22Rv1 (cell line): ENCODE measurements around the gene FGGY.

Experiments
- ZFX ChIP-seq: fragments of 450-650 bp; IDR thresholded peaks from 2 replicates; pipeline ENCODE4 v1.6.1; 2017; ENCODE audit warnings: antibody characterized with exemption, borderline replicate concordance
- TF ChIP-seq, protein P1 (sequence below): fragments of 450-650 bp; IDR thresholded peaks from 2 replicates; pipeline ENCODE4 v1.5.1; 2017; ENCODE audit warnings: mild to moderate bottlenecking

DNA sequence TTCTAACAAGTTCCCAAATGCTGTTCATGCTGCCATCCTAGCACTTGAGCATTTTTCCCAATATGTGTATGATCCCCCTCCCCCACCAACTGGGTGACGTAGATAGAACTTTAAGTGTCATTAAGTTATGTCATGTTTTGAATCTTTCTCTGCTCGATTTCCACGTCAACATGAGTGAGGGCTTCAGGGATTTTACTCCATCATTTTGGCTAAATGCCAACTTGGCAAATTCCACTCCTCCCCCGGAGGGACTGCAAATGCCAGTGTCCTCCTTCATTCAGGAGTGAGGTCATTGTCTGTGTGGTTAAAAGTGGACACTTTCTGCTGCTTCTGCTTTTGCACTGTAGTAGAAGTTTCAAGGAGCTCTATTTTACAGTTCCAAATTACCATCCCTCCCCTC, 201.7 kb downstream of the FGGY start:
- TF ChIP-seq, protein P1, sequence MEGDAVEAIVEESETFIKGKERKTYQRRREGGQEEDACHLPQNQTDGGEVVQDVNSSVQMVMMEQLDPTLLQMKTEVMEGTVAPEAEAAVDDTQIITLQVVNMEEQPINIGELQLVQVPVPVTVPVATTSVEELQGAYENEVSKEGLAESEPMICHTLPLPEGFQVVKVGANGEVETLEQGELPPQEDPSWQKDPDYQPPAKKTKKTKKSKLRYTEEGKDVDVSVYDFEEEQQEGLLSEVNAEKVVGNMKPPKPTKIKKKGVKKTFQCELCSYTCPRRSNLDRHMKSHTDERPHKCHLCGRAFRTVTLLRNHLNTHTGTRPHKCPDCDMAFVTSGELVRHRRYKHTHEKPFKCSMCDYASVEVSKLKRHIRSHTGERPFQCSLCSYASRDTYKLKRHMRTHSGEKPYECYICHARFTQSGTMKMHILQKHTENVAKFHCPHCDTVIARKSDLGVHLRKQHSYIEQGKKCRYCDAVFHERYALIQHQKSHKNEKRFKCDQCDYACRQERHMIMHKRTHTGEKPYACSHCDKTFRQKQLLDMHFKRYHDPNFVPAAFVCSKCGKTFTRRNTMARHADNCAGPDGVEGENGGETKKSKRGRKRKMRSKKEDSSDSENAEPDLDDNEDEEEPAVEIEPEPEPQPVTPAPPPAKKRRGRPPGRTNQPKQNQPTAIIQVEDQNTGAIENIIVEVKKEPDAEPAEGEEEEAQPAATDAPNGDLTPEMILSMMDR = no peak
- TF ChIP-seq ZFX = no peak
